ENCODE data around the gene NSMCE1. TPM values are rescaled to one million over a fixed set of nuclear protein-coding genes. Genes with fewer than 3 reads are reported as not detected.
"Not testable (repeated sequence)": the region's sequence is repeated elsewhere in the genome, so short reads cannot be mapped to it uniquely, and the experiment has no call there.

NSMCE1 gene
- polyA plus RNA-seq, 3 donors, result 79.8 to 91.5 (median 84.7) TPM

GRCh38 chr16:27209591-27209990 lies 59.0 kb downstream of the NSMCE1 start:
- DNase-seq (ENCODE audit: extremely low read depth in 1 of 11, low read depth in 9 of 11, low spot score in 4 of 11), result no peak

GRCh38 chr16:27208796-27209195 lies 59.8 kb downstream of the NSMCE1 start:
- DNase-seq (ENCODE audit: extremely low read depth in 1 of 11, low read depth in 9 of 11, low spot score in 4 of 11), result no peak

GRCh38 chr16:27208081-27208680 lies 60.4 kb downstream of the NSMCE1 start:
- no peak for DNase-seq (ENCODE audit: extremely low read depth in 1 of 11, low read depth in 9 of 11, low spot score in 4 of 11)

DNA sequence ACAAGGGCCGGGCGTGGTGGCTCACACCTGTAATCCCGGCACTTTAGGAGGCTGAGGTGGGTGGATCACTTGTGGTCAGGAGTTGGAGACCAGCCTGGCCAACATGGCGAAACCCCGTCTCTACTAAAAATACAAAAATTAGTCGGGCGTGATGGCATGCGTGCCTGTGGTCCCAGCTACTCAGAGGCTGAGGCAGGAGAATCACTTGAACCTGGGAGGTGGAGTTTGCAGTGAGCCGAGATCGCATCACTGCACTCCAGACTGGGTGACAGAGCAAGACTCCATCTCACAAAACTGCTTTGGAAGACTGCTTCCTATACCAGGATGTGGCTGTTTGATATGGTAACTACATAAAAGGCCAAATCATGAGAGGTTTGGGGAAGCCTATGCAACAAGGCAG lies 61.5 kb downstream of the NSMCE1 start:
- not testable (repeated sequence) for DNase-seq (ENCODE audit: extremely low read depth in 1 of 11, low read depth in 9 of 11, low spot score in 4 of 11)

- DNase-seq (ENCODE audit: extremely low read depth in 1 of 11, low read depth in 9 of 11, low spot score in 4 of 11), result no peak
Measured at GRCh38 chr16:27205423-27206065, 63.0 kb downstream of the NSMCE1 start.

- DNase-seq (ENCODE audit: extremely low read depth in 1 of 11, low read depth in 9 of 11, low spot score in 4 of 11), result no peak
Measured at GRCh38 chr16:27204312-27204915, 64.2 kb downstream of the NSMCE1 start.

- DNase-seq (ENCODE audit: extremely low read depth in 1 of 11, low read depth in 9 of 11, low spot score in 4 of 11), result peak; percentile 97 to 100 (median 99)
Measured at GRCh38 chr16:27203507-27204311, 64.9 kb downstream of the NSMCE1 start, which contains the start of gene KDM8. Gene KDM8 (plus strand): TSS chr16:27203526. CDS start chr16:27210124, 6,598 bp downstream.

GRCh38 chr16:27202923-27203506 lies 65.6 kb downstream of the NSMCE1 start:
- peak in 3 of 11 donors; percentile 75 to 92 (median 88) for DNase-seq (ENCODE audit: extremely low read depth in 1 of 11, low read depth in 9 of 11, low spot score in 4 of 11)

- not testable (repeated sequence) for DNase-seq (ENCODE audit: extremely low read depth in 1 of 11, low read depth in 9 of 11, low spot score in 4 of 11)
Measured at GRCh38 chr16:27200914-27201313, 67.7 kb downstream of the NSMCE1 start.

- DNase-seq (ENCODE audit: extremely low read depth in 1 of 11, low read depth in 9 of 11, low spot score in 4 of 11), result no peak
Measured at GRCh38 chr16:27199736-27200135, 68.8 kb downstream of the NSMCE1 start.

DNA sequence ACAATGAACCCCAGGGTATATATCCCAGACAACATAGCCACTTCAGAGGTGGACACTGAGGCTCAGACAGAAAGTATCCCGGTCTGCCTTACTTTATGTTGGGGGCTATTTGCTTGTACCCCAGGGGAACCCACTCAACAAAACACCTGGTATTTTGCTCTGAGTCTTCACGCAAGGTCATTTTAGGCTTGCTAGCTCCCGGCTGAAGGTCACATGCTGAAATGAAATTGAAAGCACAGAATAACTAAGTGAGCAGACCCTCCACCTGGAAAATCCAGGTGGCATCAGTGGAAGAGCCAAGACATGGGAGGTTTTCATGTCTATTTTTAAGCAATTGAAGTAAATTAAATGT lies 69.4 kb downstream of the NSMCE1 start:
- DNase-seq (ENCODE audit: extremely low read depth in 1 of 11, low read depth in 9 of 11, low spot score in 4 of 11), result no peak

- DNase-seq (ENCODE audit: extremely low read depth in 1 of 11, low read depth in 9 of 11, low spot score in 4 of 11), result no peak
Measured at GRCh38 chr16:27198451-27199234, 69.9 kb downstream of the NSMCE1 start.

GRCh38 chr16:27197004-27197403 lies 71.6 kb downstream of the NSMCE1 start:
- no peak for DNase-seq (ENCODE audit: extremely low read depth in 1 of 11, low read depth in 9 of 11, low spot score in 4 of 11)

DNA sequence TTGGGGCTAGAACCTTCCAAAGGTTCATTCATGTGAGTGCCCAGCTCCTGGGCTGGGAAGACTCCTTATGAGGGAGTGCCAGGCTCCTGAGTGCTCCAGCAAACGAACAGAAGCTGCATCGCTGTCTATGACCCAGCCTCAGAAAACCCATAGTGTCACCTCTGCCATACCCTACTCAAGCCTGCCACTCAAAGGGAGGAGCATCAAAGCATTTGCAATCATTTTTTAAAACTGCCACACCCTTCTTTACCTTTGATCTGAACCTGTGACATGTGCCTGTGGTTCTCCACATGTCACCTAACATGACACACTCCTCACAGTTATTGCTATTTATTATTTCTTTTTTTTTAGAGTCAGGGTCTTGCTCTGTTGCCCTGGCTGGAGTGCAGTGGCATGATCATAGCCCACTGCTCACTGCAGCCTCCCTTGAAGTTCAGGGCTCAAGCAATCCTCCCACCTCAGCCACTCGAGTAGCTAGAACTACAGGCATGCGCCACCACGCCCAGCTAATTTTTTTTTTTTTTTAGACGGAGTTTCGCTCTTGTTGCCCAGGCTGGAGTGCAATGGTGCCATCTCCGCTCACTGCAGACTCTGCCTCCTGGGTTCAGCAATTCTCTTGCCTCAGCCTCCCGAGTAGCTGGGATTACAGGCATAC lies 72.5 kb downstream of the NSMCE1 start:
- no peak for DNase-seq (ENCODE audit: extremely low read depth in 1 of 11, low read depth in 9 of 11, low spot score in 4 of 11)

DNA sequence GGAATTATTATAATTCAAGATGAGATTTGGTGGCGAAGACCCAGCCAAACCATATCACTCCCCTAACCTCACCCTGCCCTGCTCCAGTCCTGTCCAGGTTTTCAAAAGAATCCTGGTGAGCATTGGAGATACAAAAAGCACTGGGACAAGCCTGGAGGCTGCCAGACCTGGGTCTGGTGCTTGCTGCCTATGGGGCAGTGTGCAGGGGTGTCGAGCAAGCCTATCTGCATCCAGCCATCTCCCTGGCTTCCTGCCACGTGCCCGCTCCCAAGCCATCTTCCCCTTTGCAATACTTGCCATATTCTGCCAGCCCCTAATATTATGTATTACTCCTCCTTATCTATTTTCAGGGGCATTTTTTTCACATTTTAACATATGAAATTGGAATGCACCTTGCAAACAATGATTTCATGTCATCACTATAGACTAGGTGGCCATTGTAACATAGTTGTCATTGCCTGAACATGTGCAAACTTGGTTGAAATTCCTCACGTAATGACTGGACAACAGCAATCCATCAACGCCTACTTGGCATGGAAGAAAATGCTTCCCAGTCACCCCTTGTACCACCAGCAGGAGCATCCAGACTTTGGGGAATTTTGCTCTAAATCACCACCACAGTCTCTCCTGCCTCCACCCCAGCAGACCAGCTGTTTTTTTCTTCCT lies 73.4 kb downstream of the NSMCE1 start:
- DNase-seq (ENCODE audit: extremely low read depth in 1 of 11, low read depth in 9 of 11, low spot score in 4 of 11), result no peak

DNA sequence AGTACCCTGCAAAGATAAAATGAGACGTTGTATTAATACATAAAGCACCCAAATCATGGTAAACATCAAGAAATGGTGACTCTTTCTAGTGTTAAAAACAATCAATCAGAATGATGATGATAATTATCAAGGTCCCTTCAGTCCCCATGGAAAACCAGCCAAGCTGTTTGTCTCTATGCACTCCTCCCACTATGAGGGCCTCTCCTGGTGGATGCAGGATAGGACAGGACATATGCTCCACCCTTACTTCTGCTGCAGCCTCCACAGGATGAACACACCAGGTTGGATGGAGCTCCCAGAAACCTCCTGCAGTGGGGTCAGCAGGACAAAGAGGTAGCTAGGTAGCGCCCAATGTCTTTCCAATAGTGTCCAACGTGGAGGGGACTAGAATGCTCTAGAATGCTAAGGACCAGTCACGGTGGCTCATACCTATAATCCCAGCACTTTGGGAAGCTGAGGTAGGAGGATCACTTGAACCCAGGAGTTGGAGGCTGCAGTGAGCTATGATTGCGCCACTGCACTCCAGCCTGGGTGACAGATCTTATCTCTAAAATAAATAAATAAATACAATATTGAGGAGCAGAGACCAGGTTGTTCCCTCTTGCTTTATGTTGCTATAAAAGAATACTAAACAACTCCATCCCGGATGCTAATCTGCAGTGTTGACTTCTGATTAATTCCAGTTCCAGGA lies 75.1 kb downstream of the NSMCE1 start:
- no peak for DNase-seq (ENCODE audit: extremely low read depth in 1 of 11, low read depth in 9 of 11, low spot score in 4 of 11)

DNA sequence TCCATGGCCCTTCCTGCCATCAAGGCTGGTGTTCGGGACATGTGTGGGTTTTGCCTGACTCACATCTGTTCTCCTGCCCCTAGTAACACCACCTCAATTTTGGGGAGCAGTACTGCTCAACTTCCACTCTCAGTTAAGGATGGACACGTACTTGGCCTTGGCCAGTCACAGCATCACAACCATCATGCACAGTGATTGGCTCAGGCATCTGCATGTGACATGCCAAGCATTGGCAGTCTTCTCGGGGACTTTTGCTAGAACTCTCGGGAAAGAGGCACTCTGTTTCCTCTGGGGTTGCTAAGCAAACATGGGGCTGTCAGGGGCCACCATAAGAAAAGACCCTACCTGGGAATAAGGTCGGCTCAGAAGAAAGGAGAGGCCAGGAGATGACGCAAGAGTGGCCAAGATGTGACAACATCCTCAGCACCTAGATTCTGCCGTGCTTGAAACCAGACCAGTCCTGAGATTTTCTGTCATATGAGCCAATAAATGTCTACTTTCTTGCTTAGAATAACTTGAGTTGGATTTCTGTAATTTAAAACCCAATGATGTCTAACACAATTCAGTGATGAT lies 77.1 kb downstream of the NSMCE1 start:
- no peak for DNase-seq (ENCODE audit: extremely low read depth in 1 of 11, low read depth in 9 of 11, low spot score in 4 of 11)
